ENCODE data around the gene ERC1. TPM values are rescaled to one million over a fixed set of nuclear protein-coding genes. Genes with fewer than 3 reads are reported as not detected.
A peak's percentile ranks its signal among the peaks of the same experiment; 100 is the strongest.
"Not testable (repeated sequence)": the region's sequence is repeated elsewhere in the genome, so short reads cannot be mapped to it uniquely, and the experiment has no call there.

ERC1 gene
- total RNA-seq, 1 experiment from 2014 or later: 18.1 TPM

GRCh38 chr12:1351926-1352325 lies 360.9 kb downstream of the ERC1 start:
- DNase-seq (ENCODE audit: low read depth): no peak

- no peak for DNase-seq (ENCODE audit: low read depth)
Observed at GRCh38 chr12:1353451-1353850, 362.4 kb downstream of the ERC1 start.

- no peak for DNase-seq (ENCODE audit: low read depth)
Observed at GRCh38 chr12:1355396-1355795, 364.4 kb downstream of the ERC1 start.

GRCh38 chr12:1355871-1356270 lies 364.8 kb downstream of the ERC1 start:
- not testable (repeated sequence) for DNase-seq (ENCODE audit: low read depth)

GRCh38 chr12:1356285-1356684 lies 365.3 kb downstream of the ERC1 start:
- DNase-seq (ENCODE audit: low read depth): no peak

GRCh38 chr12:1357171-1357570 lies 366.1 kb downstream of the ERC1 start:
- no peak for DNase-seq (ENCODE audit: low read depth)

- no peak for DNase-seq (ENCODE audit: low read depth)
Observed at GRCh38 chr12:1357711-1358110, 366.7 kb downstream of the ERC1 start.

- DNase-seq (ENCODE audit: low read depth): peak; percentile 69
Observed at GRCh38 chr12:1360441-1361210, 369.6 kb downstream of the ERC1 start.

- no peak for DNase-seq (ENCODE audit: low read depth)
Observed at GRCh38 chr12:1362143-1362662, 371.2 kb downstream of the ERC1 start.

GRCh38 chr12:1365703-1366102 lies 374.7 kb downstream of the ERC1 start:
- DNase-seq (ENCODE audit: low read depth): no peak

GRCh38 chr12:1367331-1368291 lies 376.6 kb downstream of the ERC1 start:
- no peak for DNase-seq (ENCODE audit: low read depth)

GRCh38 chr12:1369460-1369859 lies 378.4 kb downstream of the ERC1 start:
- no peak for DNase-seq (ENCODE audit: low read depth)

GRCh38 chr12:1369938-1370500 lies 379.0 kb downstream of the ERC1 start:
- no peak for DNase-seq (ENCODE audit: low read depth)

GRCh38 chr12:1373901-1374735 lies 383.1 kb downstream of the ERC1 start:
- no peak for DNase-seq (ENCODE audit: low read depth)

- no peak for DNase-seq (ENCODE audit: low read depth)
Observed at GRCh38 chr12:1375323-1375722, 384.3 kb downstream of the ERC1 start.

- DNase-seq (ENCODE audit: low read depth): no peak
Observed at GRCh38 chr12:1377117-1377516, 386.1 kb downstream of the ERC1 start.

- DNase-seq (ENCODE audit: low read depth): no peak
Observed at GRCh38 chr12:1377681-1378080, 386.7 kb downstream of the ERC1 start.

GRCh38 chr12:1380171-1380851 lies 389.3 kb downstream of the ERC1 start:
- no peak for DNase-seq (ENCODE audit: low read depth)

GRCh38 chr12:1382151-1382550 lies 391.1 kb downstream of the ERC1 start:
- no peak for DNase-seq (ENCODE audit: low read depth)

- DNase-seq (ENCODE audit: low read depth): no peak
Observed at GRCh38 chr12:1382826-1383225, 391.8 kb downstream of the ERC1 start.

- no peak for DNase-seq (ENCODE audit: low read depth)
Observed at GRCh38 chr12:1383758-1384157, 392.7 kb downstream of the ERC1 start.

Measured in Daoy (cell line).